GM19463 (cell line): ENCODE results near the gene FBXO17.

Experiments
- ATAC-seq: cut with Tn5 transposase; IDR thresholded peaks from one replicate; pipeline ENCODE4 v1.9.1; 2021; ENCODE audit warnings: mild to moderate bottlenecking, moderate library complexity; ENCODE audit not compliant: unreplicated experiment

Gene FBXO17

GRCh38 chr19:38894968-38895367, 80.6 kb downstream of the FBXO17 start:
- no peak for ATAC-seq

GRCh38 chr19:38893341-38893771, 82.2 kb downstream of the FBXO17 start:
- ATAC-seq = no peak

- ATAC-seq = no peak
These were observed 82.7 kb downstream of the FBXO17 start for GRCh38 chr19:38892841-38893240.

- no peak for ATAC-seq
These were observed 83.8 kb downstream of the FBXO17 start for GRCh38 chr19:38891771-38892170.
